ENCODE data around the gene CASK.

DNA sequence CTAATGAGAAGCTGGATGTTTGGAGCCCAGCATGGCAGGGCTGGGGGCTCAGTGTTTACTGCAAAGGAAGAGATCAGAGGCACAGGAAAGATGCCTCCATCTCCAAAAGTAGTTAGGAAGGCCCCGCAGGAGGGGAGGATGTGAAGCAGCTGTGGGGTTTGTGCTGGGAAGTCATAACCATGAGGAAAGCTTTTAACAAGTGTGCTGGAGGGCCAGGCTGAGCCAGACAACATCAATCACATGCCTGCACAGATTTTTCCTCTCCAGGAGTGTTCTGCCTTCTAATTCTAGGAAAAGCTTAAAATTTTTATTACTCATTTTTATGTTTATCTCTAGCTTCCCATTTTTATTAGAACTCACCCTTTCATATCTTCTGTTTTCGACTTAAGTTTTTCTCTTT is 134.0 kb downstream of the CASK start:
- TF ChIP-seq, protein P1, sequence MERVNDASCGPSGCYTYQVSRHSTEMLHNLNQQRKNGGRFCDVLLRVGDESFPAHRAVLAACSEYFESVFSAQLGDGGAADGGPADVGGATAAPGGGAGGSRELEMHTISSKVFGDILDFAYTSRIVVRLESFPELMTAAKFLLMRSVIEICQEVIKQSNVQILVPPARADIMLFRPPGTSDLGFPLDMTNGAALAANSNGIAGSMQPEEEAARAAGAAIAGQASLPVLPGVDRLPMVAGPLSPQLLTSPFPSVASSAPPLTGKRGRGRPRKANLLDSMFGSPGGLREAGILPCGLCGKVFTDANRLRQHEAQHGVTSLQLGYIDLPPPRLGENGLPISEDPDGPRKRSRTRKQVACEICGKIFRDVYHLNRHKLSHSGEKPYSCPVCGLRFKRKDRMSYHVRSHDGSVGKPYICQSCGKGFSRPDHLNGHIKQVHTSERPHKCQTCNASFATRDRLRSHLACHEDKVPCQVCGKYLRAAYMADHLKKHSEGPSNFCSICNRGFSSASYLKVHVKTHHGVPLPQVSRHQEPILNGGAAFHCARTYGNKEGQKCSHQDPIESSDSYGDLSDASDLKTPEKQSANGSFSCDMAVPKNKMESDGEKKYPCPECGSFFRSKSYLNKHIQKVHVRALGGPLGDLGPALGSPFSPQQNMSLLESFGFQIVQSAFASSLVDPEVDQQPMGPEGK (CRISPR knock-in tag; IDR thresholded peaks at IDR 0.05; ENCODE audit: borderline replicate concordance): no peak
- no peak for TF ChIP-seq ESRRG (CRISPR knock-in tag; IDR thresholded peaks at IDR 0.05)
- no peak for TF ChIP-seq ARNTL (CRISPR knock-in tag; IDR thresholded peaks at IDR 0.05; ENCODE audit: borderline replicate concordance, low read depth)
- TF ChIP-seq ZNF8 (CRISPR knock-in tag; IDR thresholded peaks at IDR 0.05): no peak
- TF ChIP-seq BACH2 (CRISPR knock-in tag; IDR thresholded peaks at IDR 0.05; ENCODE audit: borderline replicate concordance): no peak
- TF ChIP-seq CSDC2 (CRISPR knock-in tag; IDR thresholded peaks at IDR 0.05): no peak
- TF ChIP-seq, protein P2, sequence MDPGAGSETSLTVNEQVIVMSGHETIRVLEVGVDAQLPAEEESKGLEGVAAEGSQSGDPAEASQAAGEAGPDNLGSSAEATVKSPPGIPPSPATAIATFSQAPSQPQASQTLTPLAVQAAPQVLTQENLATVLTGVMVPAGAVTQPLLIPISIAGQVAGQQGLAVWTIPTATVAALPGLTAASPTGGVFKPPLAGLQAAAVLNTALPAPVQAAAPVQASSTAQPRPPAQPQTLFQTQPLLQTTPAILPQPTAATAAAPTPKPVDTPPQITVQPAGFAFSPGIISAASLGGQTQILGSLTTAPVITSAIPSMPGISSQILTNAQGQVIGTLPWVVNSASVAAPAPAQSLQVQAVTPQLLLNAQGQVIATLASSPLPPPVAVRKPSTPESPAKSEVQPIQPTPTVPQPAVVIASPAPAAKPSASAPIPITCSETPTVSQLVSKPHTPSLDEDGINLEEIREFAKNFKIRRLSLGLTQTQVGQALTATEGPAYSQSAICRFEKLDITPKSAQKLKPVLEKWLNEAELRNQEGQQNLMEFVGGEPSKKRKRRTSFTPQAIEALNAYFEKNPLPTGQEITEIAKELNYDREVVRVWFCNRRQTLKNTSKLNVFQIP (CRISPR knock-in tag; IDR thresholded peaks at IDR 0.05; ENCODE audit: borderline replicate concordance, low read depth): no peak
- TF ChIP-seq ZNF70 (CRISPR knock-in tag; IDR thresholded peaks at IDR 0.05): no peak
- no peak for TF ChIP-seq ZFP30 (CRISPR knock-in tag; IDR thresholded peaks at IDR 0.05)
- no peak for TF ChIP-seq SNAI2 (CRISPR knock-in tag; IDR thresholded peaks at IDR 0.05)

Measured in SK-N-SH treated with all-trans-retinoic acid at 6 μM for 48 hours (cell line).